OCI-LY1 (cell line): ENCODE measurements around the gene HARBI1.

ENCODE experiments used
- H2AFZ ChIP-seq: fragments of 200-600 bp; sonication (generic), shearing (Covaris generic); 2 replicates; pipeline ENCODE4 v1.6.0; 2014; ENCODE audit warnings: antibody characterized with exemption, mild to moderate bottlenecking, low read length
- H3F3A ChIP-seq: fragments of 200-600 bp; sonication (generic), shearing (Covaris generic); 2 replicates; pipeline ENCODE4 v1.6.0; 2014; ENCODE audit warnings: mild to moderate bottlenecking, antibody characterized with exemption, low read length, moderate library complexity; ENCODE audit not compliant: insufficient read depth
- H3K27ac ChIP-seq: fragments of 200-600 bp; sonication (generic); 2 replicates; pipeline ENCODE4 v1.5.1; 2014; ENCODE audit warnings: low read length, mixed run types, mild to moderate bottlenecking, low read depth; ENCODE audit not compliant: poor library complexity, severe bottlenecking
- H3K27me3 ChIP-seq: fragments of 200-600 bp; sonication (generic); 2 replicates; pipeline ENCODE4 v1.6.0; 2014; ENCODE audit warnings: antibody characterized with exemption, mild to moderate bottlenecking, low read length, moderate library complexity; ENCODE audit not compliant: insufficient read depth
- H3K36me3 ChIP-seq: fragments of 200-600 bp; sonication (generic); 2 replicates; pipeline ENCODE4 v1.6.1; 2014; ENCODE audit warnings: mild to moderate bottlenecking, antibody characterized with exemption, low read length, moderate library complexity, mixed read lengths; ENCODE audit not compliant: insufficient read depth
- H3K4me1 ChIP-seq: fragments of 200-600 bp; sonication (generic); 2 replicates; pipeline ENCODE4 v1.5.1; 2014; ENCODE audit warnings: mild to moderate bottlenecking, low read length, moderate library complexity; ENCODE audit not compliant: insufficient read depth, severe bottlenecking
- H3K4me2 ChIP-seq: fragments of 200-600 bp; sonication (generic), shearing (Covaris generic); 2 replicates; pipeline ENCODE4 v1.6.1; 2014; ENCODE audit warnings: low read length
- H3K4me3 ChIP-seq: fragments of 200-600 bp; sonication (generic); 2 replicates; pipeline ENCODE4 v1.5.1; 2014; ENCODE audit warnings: low read length, low read depth, mild to moderate bottlenecking, mixed read lengths; ENCODE audit not compliant: poor library complexity, severe bottlenecking
- H3K79me2 ChIP-seq: fragments of 200-600 bp; shearing (Covaris generic); 2 replicates; pipeline ENCODE4 v1.6.1; 2016; ENCODE audit warnings: mixed run types, low read length, mixed read lengths; ENCODE audit not compliant: insufficient read depth
- H3K9ac ChIP-seq: fragments of 200-600 bp; sonication (generic), shearing (Covaris generic); 2 replicates; pipeline ENCODE4 v1.6.1; 2014; ENCODE audit warnings: mild to moderate bottlenecking, low read length, mixed read lengths
- H3K9me2 ChIP-seq: fragments of 200-600 bp; sonication (generic), shearing (Covaris generic); 2 replicates; pipeline ENCODE4 v1.6.1; 2014; ENCODE audit warnings: low read depth, mild to moderate bottlenecking, low read length, mixed read lengths
- H3K9me3 ChIP-seq: fragments of 200-600 bp; shearing (Covaris generic); 2 replicates; pipeline ENCODE4 v1.6.1; 2014; ENCODE audit warnings: low read length, mixed read lengths
- H4K20me1 ChIP-seq: fragments of 200-600 bp; sonication (generic), shearing (Covaris generic); 2 replicates; pipeline ENCODE4 v1.6.0; 2016; ENCODE audit warnings: mild to moderate bottlenecking, low read length; ENCODE audit not compliant: insufficient read depth
- CTCF ChIP-seq: fragments of 200-600 bp; sonication (generic), shearing (Covaris generic); IDR thresholded peaks from 2 replicates; pipeline ENCODE4 v1.5.1; 2017; ENCODE audit warnings: mild to moderate bottlenecking, antibody characterized with exemption, low read length, moderate library complexity, mixed read lengths
- EZH2 ChIP-seq: fragments of 200-600 bp; sonication (generic), shearing (Covaris generic); IDR thresholded peaks from 2 replicates; pipeline ENCODE4 v1.8.0; 2017; ENCODE audit warnings: borderline replicate concordance, mixed run types, mild to moderate bottlenecking, antibody characterized with exemption, low read length, moderate library complexity, mixed read lengths

HARBI1 gene

GRCh38 chr11:46593550-46594373 is 23.3 kb downstream of the HARBI1 start, which contains the start of gene AMBRA1:
TSS of gene AMBRA1 (minus strand) at chr11:46594023. CDS start at chr11:46548380, 45,643 bp downstream.
- H3K36me3 ChIP-seq = no peaks in the 10 kb centered on the region
- H4K20me1 ChIP-seq = no peaks in the 10 kb centered on the region
- peak within 1 kb of the TSS; percentile 81 for H3K9ac ChIP-seq
- no peaks in the 10 kb centered on the region for H3K27me3 ChIP-seq
- H3K9me2 ChIP-seq = no peaks in the 10 kb centered on the region
- H3K9me3 ChIP-seq = no peaks in the 10 kb centered on the region
- peak within 1 kb of the TSS; percentile 87; the same call in 1 of the 2 replicates for H2AFZ ChIP-seq
- peaks cover 37% of the 10 kb centered on the region for H3K4me1 ChIP-seq
- H3K4me3 ChIP-seq = peak within 1 kb of the TSS; percentile 93
- no peaks in the 10 kb centered on the region for H3F3A ChIP-seq
- TF ChIP-seq EZH2 = no peak
- no peak for TF ChIP-seq CTCF
- peak within 1 kb of the TSS; percentile 62 for H3K27ac ChIP-seq
- peak within 1 kb of the TSS; percentile 93 for H3K4me2 ChIP-seq
- peaks cover 49% of the 10 kb centered on the region for H3K79me2 ChIP-seq

- H3K9me2 ChIP-seq = no peaks in the 10 kb centered on the region
- H3K4me2 ChIP-seq = peak overlapping the region; percentile 30; the same call in 1 of the 2 replicates
- TF ChIP-seq CTCF (no peak), EZH2 (no peak)
- no peaks in the 10 kb centered on the region for H3K9me3 ChIP-seq
- peak overlapping the region; percentile 17 for H3K4me3 ChIP-seq
- H3K4me1 ChIP-seq = peaks cover 37% of the 10 kb centered on the region
- H2AFZ ChIP-seq = no peak overlapping the region
- no peak overlapping the region for H3K27ac ChIP-seq
- H3K27me3 ChIP-seq = no peaks in the 10 kb centered on the region
- no peaks in the 10 kb centered on the region for H4K20me1 ChIP-seq
- no peaks in the 10 kb centered on the region; the same call in 1 of the 2 replicates for H3K36me3 ChIP-seq
- H3K9ac ChIP-seq = no peak overlapping the region; the same call in 1 of the 2 replicates
- no peaks in the 10 kb centered on the region for H3F3A ChIP-seq
- H3K79me2 ChIP-seq = peaks cover 75% of the 10 kb centered on the region
Observed at GRCh38 chr11:46590740-46591605, 26.1 kb downstream of the HARBI1 start.

- no peaks in the 10 kb centered on the region; the same call in 1 of the 2 replicates for H3K36me3 ChIP-seq
- peaks cover 80% of the 10 kb centered on the region for H3K79me2 ChIP-seq
- H2AFZ ChIP-seq = no peak overlapping the region
- H3F3A ChIP-seq = no peaks in the 10 kb centered on the region
- no peak overlapping the region for H3K27ac ChIP-seq
- H3K9ac ChIP-seq = no peak overlapping the region
- H3K4me1 ChIP-seq = peaks cover 29% of the 10 kb centered on the region
- no peaks in the 10 kb centered on the region for H4K20me1 ChIP-seq
- H3K9me3 ChIP-seq = no peaks in the 10 kb centered on the region
- no peaks in the 10 kb centered on the region for H3K27me3 ChIP-seq
- no peaks in the 10 kb centered on the region for H3K9me2 ChIP-seq
- H3K4me2 ChIP-seq = no peak overlapping the region
- no peak overlapping the region for H3K4me3 ChIP-seq
- TF ChIP-seq EZH2 = no peak
- no peak for TF ChIP-seq CTCF
Observed at GRCh38 chr11:46588915-46589314, 28.1 kb downstream of the HARBI1 start.
